ENCODE data around the gene CFAP47. TPM values are rescaled to one million over a fixed set of nuclear protein-coding genes. Genes with fewer than 3 reads are reported as not detected.
"Not testable (repeated sequence)": the region's sequence is repeated elsewhere in the genome, so short reads cannot be mapped to it uniquely, and the experiment has no call there.

Gene CFAP47
- total RNA-seq, 3 donors from 2014 or later = under 0.01 to 0.16 TPM; not detected in 1

DNA sequence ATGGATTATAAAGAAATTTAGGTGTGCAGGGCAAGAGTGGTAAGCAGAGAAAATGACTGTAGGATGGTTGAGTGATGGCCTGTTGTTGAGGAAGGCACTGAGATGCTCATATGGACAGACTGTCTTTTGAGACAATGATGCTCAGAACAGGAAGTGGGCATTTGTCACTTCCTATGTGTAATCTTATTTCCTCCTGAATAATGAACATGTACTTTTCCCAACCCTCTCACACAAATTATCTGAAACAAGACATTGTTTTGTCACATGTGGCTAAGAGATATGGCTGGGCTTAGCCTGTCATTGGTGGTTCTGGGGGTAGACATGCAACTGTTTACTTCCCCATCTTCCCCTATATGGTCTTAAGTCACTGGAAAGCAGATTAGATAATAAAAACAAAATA is 240.5 kb downstream of the CFAP47 start:
- intact Hi-C loops (cut with DNase I; ENCODE audit: low total_unique reads) = no loop called here
- no peaks in the 10 kb centered on the region for H3K9me3 ChIP-seq
- no peaks in the 10 kb centered on the region for H3K4me1 ChIP-seq
- no peaks in the 10 kb centered on the region for H3K36me3 ChIP-seq
- DNase-seq (ENCODE audit: low spot score in 2 of 2) = no peak
- H3K27me3 ChIP-seq = no peaks in the 10 kb centered on the region
- no peak overlapping the region for H3K4me3 ChIP-seq
- TF ChIP-seq, protein P1, sequence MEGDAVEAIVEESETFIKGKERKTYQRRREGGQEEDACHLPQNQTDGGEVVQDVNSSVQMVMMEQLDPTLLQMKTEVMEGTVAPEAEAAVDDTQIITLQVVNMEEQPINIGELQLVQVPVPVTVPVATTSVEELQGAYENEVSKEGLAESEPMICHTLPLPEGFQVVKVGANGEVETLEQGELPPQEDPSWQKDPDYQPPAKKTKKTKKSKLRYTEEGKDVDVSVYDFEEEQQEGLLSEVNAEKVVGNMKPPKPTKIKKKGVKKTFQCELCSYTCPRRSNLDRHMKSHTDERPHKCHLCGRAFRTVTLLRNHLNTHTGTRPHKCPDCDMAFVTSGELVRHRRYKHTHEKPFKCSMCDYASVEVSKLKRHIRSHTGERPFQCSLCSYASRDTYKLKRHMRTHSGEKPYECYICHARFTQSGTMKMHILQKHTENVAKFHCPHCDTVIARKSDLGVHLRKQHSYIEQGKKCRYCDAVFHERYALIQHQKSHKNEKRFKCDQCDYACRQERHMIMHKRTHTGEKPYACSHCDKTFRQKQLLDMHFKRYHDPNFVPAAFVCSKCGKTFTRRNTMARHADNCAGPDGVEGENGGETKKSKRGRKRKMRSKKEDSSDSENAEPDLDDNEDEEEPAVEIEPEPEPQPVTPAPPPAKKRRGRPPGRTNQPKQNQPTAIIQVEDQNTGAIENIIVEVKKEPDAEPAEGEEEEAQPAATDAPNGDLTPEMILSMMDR (IDR thresholded peaks at IDR 0.05) = no peak
- TF ChIP-seq POLR2AphosphoS5 (IDR thresholded peaks at IDR 0.05) (no peak), POLR2A (IDR thresholded peaks at IDR 0.05) (no peak)
- no peak overlapping the region for H3K27ac ChIP-seq

DNA sequence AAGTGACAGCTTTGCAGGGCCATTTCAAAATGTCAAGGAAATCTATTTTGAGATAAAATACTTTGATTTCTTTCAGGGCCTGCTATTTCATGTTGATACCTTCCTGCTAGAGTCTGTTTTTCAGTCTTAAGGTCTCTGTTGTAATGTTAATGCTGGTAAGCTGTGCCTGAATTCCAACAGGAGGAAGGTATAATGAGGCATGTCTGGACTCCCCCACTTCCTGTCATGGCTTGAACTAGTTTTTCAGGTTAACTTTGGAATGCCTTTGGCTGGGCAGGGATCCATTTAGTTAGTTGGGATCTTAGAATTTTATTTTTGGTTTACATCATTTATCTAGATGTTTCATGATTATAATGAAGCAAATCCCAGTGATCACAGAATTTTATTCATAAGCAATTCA is 279.0 kb downstream of the CFAP47 start:
- TF ChIP-seq POLR2A (IDR thresholded peaks at IDR 0.05) = no peak
- no peak for TF ChIP-seq POLR2AphosphoS5 (IDR thresholded peaks at IDR 0.05)
- TF ChIP-seq, protein P1 (IDR thresholded peaks at IDR 0.05) = no peak
- H3K4me1 ChIP-seq = no peaks in the 10 kb centered on the region
- H3K9me3 ChIP-seq = no peaks in the 10 kb centered on the region
- intact Hi-C loops (cut with DNase I; ENCODE audit: low total_unique reads) = no loop called here
- no peaks in the 10 kb centered on the region for H3K36me3 ChIP-seq
- DNase-seq (ENCODE audit: low spot score in 2 of 2) = no peak
- no peak overlapping the region for H3K27ac ChIP-seq
- no peak overlapping the region for H3K4me3 ChIP-seq
- peaks cover 0 to 5% of the 10 kb centered on the region in 2 donors for H3K27me3 ChIP-seq

- H3K4me1 ChIP-seq = no peaks in the 10 kb centered on the region
- H3K36me3 ChIP-seq = no peaks in the 10 kb centered on the region
- no peak overlapping the region for H3K27ac ChIP-seq
- intact Hi-C loops (cut with DNase I; ENCODE audit: low total_unique reads) = no loop called here
- H3K9me3 ChIP-seq = no peaks in the 10 kb centered on the region
- no peak for DNase-seq (ENCODE audit: low spot score in 2 of 2)
- peaks cover 0 to 5% of the 10 kb centered on the region in 2 donors for H3K27me3 ChIP-seq
- no peak overlapping the region for H3K4me3 ChIP-seq
- no peak for TF ChIP-seq POLR2AphosphoS5 (IDR thresholded peaks at IDR 0.05)
- TF ChIP-seq, protein P1 (IDR thresholded peaks at IDR 0.05) = no peak
- no peak for TF ChIP-seq POLR2A (IDR thresholded peaks at IDR 0.05)
Observed at GRCh38 chrX:36199928-36200327, 280.4 kb downstream of the CFAP47 start.

DNA sequence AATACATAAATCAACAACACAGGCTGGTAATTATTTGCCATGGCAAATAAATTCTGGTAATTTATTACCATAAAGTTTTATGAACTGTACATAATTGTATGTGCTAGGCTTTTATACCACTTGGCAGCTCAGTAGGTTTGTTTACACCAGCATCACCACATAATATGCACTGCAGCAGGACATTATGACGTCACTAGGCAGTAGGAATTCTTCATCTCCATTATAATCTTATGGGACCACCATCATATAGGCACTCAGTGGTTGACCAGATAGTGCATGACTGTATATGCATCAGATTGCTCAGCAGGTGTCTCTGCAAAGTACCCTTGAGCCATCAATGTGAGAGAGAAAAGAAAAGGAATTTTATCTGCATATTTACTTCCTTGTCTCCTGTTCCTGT is 295.4 kb downstream of the CFAP47 start:
- intact Hi-C loops (cut with DNase I; ENCODE audit: low total_unique reads) = no loop called here
- H3K4me1 ChIP-seq = no peaks in the 10 kb centered on the region
- TF ChIP-seq POLR2AphosphoS5 (IDR thresholded peaks at IDR 0.05) = no peak
- TF ChIP-seq, protein P1 (IDR thresholded peaks at IDR 0.05) = no peak
- no peak for TF ChIP-seq POLR2A (IDR thresholded peaks at IDR 0.05)
- no peaks in the 10 kb centered on the region for H3K9me3 ChIP-seq
- H3K4me3 ChIP-seq = no peak overlapping the region
- peaks cover 0 to 4% of the 10 kb centered on the region in 2 donors for H3K27me3 ChIP-seq
- no peak overlapping the region for H3K27ac ChIP-seq
- no peaks in the 10 kb centered on the region for H3K36me3 ChIP-seq
- DNase-seq (ENCODE audit: low spot score in 2 of 2) = no peak

DNA sequence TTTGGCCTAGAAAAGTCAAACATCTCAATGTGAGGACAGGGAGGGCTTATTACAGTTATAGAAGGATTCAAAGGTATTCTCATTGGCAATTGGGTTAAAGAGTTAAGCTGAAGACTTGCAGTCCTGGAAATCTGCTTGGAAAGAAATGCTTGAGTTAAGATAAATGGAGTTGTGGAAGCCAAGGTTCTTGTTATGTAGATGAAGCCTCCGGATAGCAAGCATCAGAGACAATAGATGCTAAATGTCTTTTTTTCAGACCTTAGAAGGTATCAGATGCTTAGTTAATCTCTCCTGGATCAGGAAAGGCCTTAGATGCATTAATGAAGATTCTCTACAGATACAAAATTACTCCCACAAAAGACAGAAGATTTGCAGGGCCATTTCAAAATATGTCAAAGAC is 299.3 kb downstream of the CFAP47 start:
- TF ChIP-seq POLR2AphosphoS5 (IDR thresholded peaks at IDR 0.05) (no peak), POLR2A (IDR thresholded peaks at IDR 0.05) (no peak)
- TF ChIP-seq, protein P1 (IDR thresholded peaks at IDR 0.05) = no peak
- H3K27me3 ChIP-seq = no peaks in the 10 kb centered on the region
- H3K4me3 ChIP-seq = no peak overlapping the region
- no peaks in the 10 kb centered on the region for H3K4me1 ChIP-seq
- intact Hi-C loops (cut with DNase I; ENCODE audit: low total_unique reads) = no loop called here
- H3K9me3 ChIP-seq = no peaks in the 10 kb centered on the region
- H3K36me3 ChIP-seq = no peaks in the 10 kb centered on the region
- H3K27ac ChIP-seq = no peak overlapping the region
- DNase-seq (ENCODE audit: low spot score in 2 of 2) = no peak

GRCh38 chrX:36234840-36235528 is 315.4 kb downstream of the CFAP47 start:
- H3K27ac ChIP-seq; H3K4me1 ChIP-seq; intact Hi-C loops (cut with DNase I; ENCODE audit: low total_unique reads): not testable (repeated sequence)

More at GRCh38 chrX:36234840-36235528, 315.4 kb downstream of the CFAP47 start:
- not testable (repeated sequence) for H3K36me3 ChIP-seq; H3K4me3 ChIP-seq; DNase-seq (ENCODE audit: low spot score in 2 of 2); H3K9me3 ChIP-seq
- H3K27me3 ChIP-seq = peaks cover 0 to 19% of the 10 kb centered on the region in 2 donors

Measured in breast epithelium (tissue), 4 donors.